Endothelial cell of umbilical vein (primary cell): Measurements from ENCODE around the gene DGKG. TPM values are rescaled to one million over a fixed set of nuclear protein-coding genes. Genes with fewer than 3 reads are reported as not detected.

ENCODE experiments used
- BruUV-seq: library from RNA; stranded (reverse); fragments of 400-500 nt; replicated peaks from 2 replicates; lab custom pipeline; 2021; lab: Mats Ljungman, UMichigan
- CTCF ChIA-PET: fragments of 300-600, 350-600 bp; sonication (Branson Sonifier 250); formaldehyde crosslinking; loops from one replicate; lab custom pipeline; 2021; ENCODE audit warnings: antibody characterized with exemption, inconsistent platforms; lab: Charles Lee
- POLR2A ChIA-PET: fragments of 300-600, 350-600 bp; sonication (Branson Sonifier 250); formaldehyde crosslinking; loops from one replicate; lab custom pipeline; 2021; ENCODE audit warnings: antibody characterized with exemption, inconsistent platforms; lab: Charles Lee
- DNase-seq: peaks from one replicate; pipeline ENCODE4 v3.0.0-alpha.2; 2011; ENCODE audit warnings: low read depth, low spot score
- FAIRE-seq: peaks from 2 replicates; lab custom pipeline; 2011; peaks lifted over from hg19 to GRCh38; lab: Jason Lieb, UNC
- H2AFZ ChIP-seq: 2 replicates; pipeline ENCODE4 v1.6.0; 2012; ENCODE audit warnings: low read depth, low read length, control low read depth, inconsistent platforms
- H3K27ac ChIP-seq: 2 replicates; pipeline ENCODE4 v1.5.1; 2011; ENCODE audit warnings: low read depth, mild to moderate bottlenecking, control low read depth, low read length, moderate library complexity; ENCODE audit not compliant: insufficient read depth
- H3K27me3 ChIP-seq, 2 experiments: 2 replicates each; pipeline versions ENCODE4 v1.6.0 to v1.6.1; 2011; ENCODE audit warnings: low read length in 2 of 2, mixed read lengths in 1 of 2; ENCODE audit not compliant: control insufficient read depth in 2 of 2, insufficient read depth in 2 of 2
- H3K36me3 ChIP-seq, 2 experiments: 2 replicates in 1 of 2; 3 replicates in 1 of 2; pipeline ENCODE4 v1.5.1; 2011; ENCODE audit warnings: low read length in 2 of 2, mild to moderate bottlenecking in 1 of 2, moderate library complexity in 1 of 2; ENCODE audit not compliant: control insufficient read depth in 2 of 2, insufficient read depth in 2 of 2; ENCODE audit errors: extremely low read depth in 1 of 2
- H3K4me1 ChIP-seq: 3 replicates; pipeline ENCODE4 v1.5.1; 2011; ENCODE audit warnings: mild to moderate bottlenecking, low read length; ENCODE audit not compliant: control insufficient read depth, insufficient read depth; ENCODE audit errors: extremely low read depth
- H3K4me2 ChIP-seq: 2 replicates; pipeline ENCODE4 v1.6.1; 2011; ENCODE audit warnings: low read length, control low read depth, mixed read lengths; ENCODE audit not compliant: insufficient read depth
- H3K4me3 ChIP-seq, 3 experiments: fragments of 200-600 bp in 1 of 3; sonication (generic), shearing (Covaris generic) in 1 of 3; replicated peaks in 1 of 3; 2 replicates each; pipeline ENCODE4 v1.5.1; 2011 to 2016; ENCODE audit warnings: control low read depth in 3 of 3, low read length in 3 of 3, mild to moderate bottlenecking in 2 of 3, inconsistent platforms in 1 of 3, low read depth in 1 of 3, moderate library complexity in 1 of 3; ENCODE audit not compliant: insufficient read depth in 1 of 3
- H3K79me2 ChIP-seq: 2 replicates; pipeline ENCODE4 v1.6.0; 2012; ENCODE audit warnings: low read length, inconsistent platforms; ENCODE audit not compliant: control insufficient read depth, insufficient read depth
- H3K9ac ChIP-seq: replicated peaks from 2 replicates; pipeline ENCODE3; 2011; ENCODE audit warnings: low read length, control low read depth; ENCODE audit not compliant: insufficient read depth; ENCODE audit errors: extremely low read depth
- H3K9me1 ChIP-seq: replicated peaks from 3 replicates; pipeline ENCODE4 v1.6.0; 2011; ENCODE audit warnings: mild to moderate bottlenecking, low read length; ENCODE audit not compliant: control insufficient read depth, insufficient read depth; ENCODE audit errors: extremely low read depth
- H3K9me3 ChIP-seq: replicated peaks from 2 replicates; pipeline ENCODE4 v1.5.1; 2012; ENCODE audit warnings: low read length, inconsistent platforms; ENCODE audit not compliant: control insufficient read depth, insufficient read depth
- H4K20me1 ChIP-seq: replicated peaks from 2 replicates; pipeline ENCODE3; 2011; ENCODE audit warnings: mild to moderate bottlenecking, low read length; ENCODE audit not compliant: control insufficient read depth, insufficient read depth; ENCODE audit errors: extremely low read depth
- FOS ChIP-seq: IDR thresholded peaks from 2 replicates; pipeline ENCODE4 v1.6.1; 2011; ENCODE audit warnings: mild to moderate bottlenecking, low read length, moderate library complexity, borderline replicate concordance; ENCODE audit not compliant: insufficient read depth
- POLR2AphosphoS5 ChIP-seq: IDR thresholded peaks from 2 replicates; pipeline ENCODE4 v1.6.1; 2012; ENCODE audit warnings: low read depth, mild to moderate bottlenecking, control low read depth, low read length, moderate library complexity; ENCODE audit not compliant: insufficient read depth
- dilution Hi-C: fragments of 300-500 bp; cut with MboI; formaldehyde crosslinking; loops from one replicate; pipeline ENCODE4 v1.15.0; 2019; ENCODE audit warnings: low sequenced_read_pairs; ENCODE audit not compliant: extremely low pct_ligation_motif_present
- intact Hi-C: fragments of 100-400 bp; cut with micrococcal nuclease; formaldehyde crosslinking; loops from one replicate; pipeline ENCODE4 v1.10.0; 2022
- polyA plus RNA-seq, 4 experiments: library from polyadenylated mRNA; depleted of rRNA in 3 of 4; stranded (reverse) in 3 of 4; unstranded in 1 of 4; fragments of >200 nt; gene quantifications; 2 replicates each; pipeline versions ENCODE4 v1.2.1 to v1.2.3, GENCODE V29; 2011 to 2012; ENCODE audit warnings: missing spikeins in 1 of 4
- total RNA-seq: library from RNA; stranded (reverse); gene quantifications from 2 replicates; pipeline ENCODE4 v1.2.3, GENCODE V29; 2021
- TF ChIP-seq, protein P1 (sequence below), 2 donors: IDR thresholded peaks; 1 replicate in 1 of 2; 2 replicates in 1 of 2; pipeline ENCODE4 v1.5.1; 2011; ENCODE audit warnings: low read length in 2 of 2, mild to moderate bottlenecking in 2 of 2, moderate library complexity in 2 of 2, control low read depth in 1 of 2, inconsistent platforms in 1 of 2, low read depth in 1 of 2; ENCODE audit not compliant: insufficient read depth in 1 of 2; ENCODE audit errors: extremely low read depth in 1 of 2

DGKG gene
- total and polyA plus RNA-seq, 2 donors (not counting 3 experiments of a cell fraction or from before 2014, with no cell fraction given): not detected

GRCh38 chr3:186209810-186210752 lies 152.0 kb downstream of the DGKG start:
- ChIA-PET POLR2A (no interaction called here), CTCF (interaction anchor here (1.0 kb wide), 1 partner anchor 101 kb away, joined by 3 read pairs; the partner anchor contains the start of gene ETV5)
- Histone ChIP-seq H4K20me1 (no peaks in the 10 kb centered on the region), H3K4me3 (no peak overlapping the region), H3K4me2 (no peak overlapping the region), H3K79me2 (no peaks in the 10 kb centered on the region), H3K9ac (no peak overlapping the region), H3K4me1 (no peaks in the 10 kb centered on the region), H3K9me1 (no peaks in the 10 kb centered on the region), H3K27ac (no peak overlapping the region), H3K9me3 (no peaks in the 10 kb centered on the region), H3K36me3 (no peaks in the 10 kb centered on the region), H2AFZ (no peak overlapping the region), H3K27me3 (no peaks in the 10 kb centered on the region)
- FAIRE-seq (no peak), DNase-seq (no peak)
- TF ChIP-seq POLR2AphosphoS5: no peak
- TF ChIP-seq, protein P1, sequence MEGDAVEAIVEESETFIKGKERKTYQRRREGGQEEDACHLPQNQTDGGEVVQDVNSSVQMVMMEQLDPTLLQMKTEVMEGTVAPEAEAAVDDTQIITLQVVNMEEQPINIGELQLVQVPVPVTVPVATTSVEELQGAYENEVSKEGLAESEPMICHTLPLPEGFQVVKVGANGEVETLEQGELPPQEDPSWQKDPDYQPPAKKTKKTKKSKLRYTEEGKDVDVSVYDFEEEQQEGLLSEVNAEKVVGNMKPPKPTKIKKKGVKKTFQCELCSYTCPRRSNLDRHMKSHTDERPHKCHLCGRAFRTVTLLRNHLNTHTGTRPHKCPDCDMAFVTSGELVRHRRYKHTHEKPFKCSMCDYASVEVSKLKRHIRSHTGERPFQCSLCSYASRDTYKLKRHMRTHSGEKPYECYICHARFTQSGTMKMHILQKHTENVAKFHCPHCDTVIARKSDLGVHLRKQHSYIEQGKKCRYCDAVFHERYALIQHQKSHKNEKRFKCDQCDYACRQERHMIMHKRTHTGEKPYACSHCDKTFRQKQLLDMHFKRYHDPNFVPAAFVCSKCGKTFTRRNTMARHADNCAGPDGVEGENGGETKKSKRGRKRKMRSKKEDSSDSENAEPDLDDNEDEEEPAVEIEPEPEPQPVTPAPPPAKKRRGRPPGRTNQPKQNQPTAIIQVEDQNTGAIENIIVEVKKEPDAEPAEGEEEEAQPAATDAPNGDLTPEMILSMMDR (IDR thresholded peaks at IDR 0.05; ENCODE audit: extremely low read depth in 1 of 2, insufficient read depth in 1 of 2, low read depth in 1 of 2, low read length in 2 of 2): no peak
- no peak for TF ChIP-seq FOS
- intact Hi-C loops: no loop called here
- dilution Hi-C loops: no loop called here
- BruUV-seq: no TSS peak
